Muscle layer of colon (tissue), 2 donors: ENCODE data around the gene ASB1.

Experiments used
- H3K27ac ChIP-seq: one replicate; pipeline ENCODE4 v1.7.0; 2013; ENCODE audit warnings: low read depth, mild to moderate bottlenecking, low read length, moderate library complexity
- H3K27me3 ChIP-seq, 2 donors: one replicate each; pipeline ENCODE4 v1.7.0; 2013; ENCODE audit warnings: low read length in 2 of 2, mild to moderate bottlenecking in 2 of 2; ENCODE audit not compliant: insufficient read depth in 2 of 2, control insufficient read depth in 1 of 2
- H3K36me3 ChIP-seq: one replicate; pipeline ENCODE4 v1.7.0; 2013; ENCODE audit warnings: mild to moderate bottlenecking, low read length; ENCODE audit not compliant: insufficient read depth
- H3K4me1 ChIP-seq: one replicate; pipeline ENCODE4 v1.7.0; 2013; ENCODE audit warnings: mild to moderate bottlenecking, low read length; ENCODE audit not compliant: insufficient read depth
- H3K4me3 ChIP-seq, 2 donors: one replicate each; pipeline ENCODE4 v1.7.0; 2013; ENCODE audit warnings: low read length in 2 of 2, low read depth in 1 of 2, mild to moderate bottlenecking in 1 of 2, moderate library complexity in 1 of 2
- H3K9ac ChIP-seq: one replicate; pipeline ENCODE4 v1.7.0; 2013; ENCODE audit warnings: low read length
- H3K9me3 ChIP-seq: one replicate; pipeline ENCODE4 v1.7.0; 2013; ENCODE audit warnings: mild to moderate bottlenecking, low read length
- donor health status: abdominal sarcoma.
- donor health status: Adenocarcinoma of cecum.

ASB1 gene

GRCh38 chr2:238456449-238456848, 29.7 kb downstream of the ASB1 start:
- H3K36me3 ChIP-seq = peaks cover 6% of the 10 kb centered on the region
- peaks cover 20% of the 10 kb centered on the region for H3K4me1 ChIP-seq
- no peak overlapping the region for H3K4me3 ChIP-seq
- H3K27ac ChIP-seq = no peak overlapping the region
- no peaks in the 10 kb centered on the region for H3K27me3 ChIP-seq
- no peak overlapping the region for H3K9ac ChIP-seq
- no peaks in the 10 kb centered on the region for H3K9me3 ChIP-seq

GRCh38 chr2:238456970-238457926, 30.5 kb downstream of the ASB1 start:
- peaks cover 20% of the 10 kb centered on the region for H3K4me1 ChIP-seq

GRCh38 chr2:238457927-238458324, 31.2 kb downstream of the ASB1 start:
- H3K9ac ChIP-seq = no peak overlapping the region
- no peak overlapping the region for H3K4me3 ChIP-seq
- H3K27ac ChIP-seq = no peak overlapping the region
- no peaks in the 10 kb centered on the region for H3K9me3 ChIP-seq
- H3K27me3 ChIP-seq = no peaks in the 10 kb centered on the region
- H3K4me1 ChIP-seq = peaks cover 20% of the 10 kb centered on the region
- H3K36me3 ChIP-seq = no peaks in the 10 kb centered on the region

More at GRCh38 chr2:238456970-238457926, 30.5 kb downstream of the ASB1 start:
- Histone ChIP-seq H3K27ac (no peak overlapping the region), H3K4me3 (no peak overlapping the region), H3K27me3 (no peaks in the 10 kb centered on the region), H3K9me3 (no peaks in the 10 kb centered on the region), H3K36me3 (peaks cover under 1% of the 10 kb centered on the region), H3K9ac (no peak overlapping the region)

GRCh38 chr2:238458651-238459050, 31.9 kb downstream of the ASB1 start:
- Histone ChIP-seq H3K9me3 (no peaks in the 10 kb centered on the region), H3K9ac (no peak overlapping the region), H3K4me3 (no peak overlapping the region), H3K4me1 (peaks cover 20% of the 10 kb centered on the region), H3K36me3 (no peaks in the 10 kb centered on the region), H3K27me3 (no peaks in the 10 kb centered on the region), H3K27ac (no peak overlapping the region)

GRCh38 chr2:238459081-238459629, 32.4 kb downstream of the ASB1 start:
- H3K36me3 ChIP-seq = no peaks in the 10 kb centered on the region
- no peak overlapping the region for H3K27ac ChIP-seq
- no peaks in the 10 kb centered on the region for H3K9me3 ChIP-seq
- H3K9ac ChIP-seq = no peak overlapping the region
- peaks cover 20% of the 10 kb centered on the region for H3K4me1 ChIP-seq
- no peak overlapping the region for H3K4me3 ChIP-seq
- H3K27me3 ChIP-seq = no peaks in the 10 kb centered on the region

- Histone ChIP-seq H3K9ac (no peak overlapping the region), H3K36me3 (no peaks in the 10 kb centered on the region)
These were observed 34.3 kb downstream of the ASB1 start for GRCh38 chr2:238461051-238461450.

GRCh38 chr2:238461491-238461890, 34.8 kb downstream of the ASB1 start:
- no peaks in the 10 kb centered on the region for H3K27me3 ChIP-seq
- no peaks in the 10 kb centered on the region for H3K36me3 ChIP-seq
- H3K9ac ChIP-seq = no peak overlapping the region
- H3K4me3 ChIP-seq = no peak overlapping the region
- H3K27ac ChIP-seq = no peak overlapping the region
- no peaks in the 10 kb centered on the region for H3K9me3 ChIP-seq
- H3K4me1 ChIP-seq = peaks cover 20% of the 10 kb centered on the region

More at GRCh38 chr2:238461051-238461450, 34.3 kb downstream of the ASB1 start:
- Histone ChIP-seq H3K4me3 (no peak overlapping the region), H3K27me3 (no peaks in the 10 kb centered on the region), H3K9me3 (no peaks in the 10 kb centered on the region), H3K27ac (no peak overlapping the region), H3K4me1 (peaks cover 20% of the 10 kb centered on the region)

GRCh38 chr2:238461916-238462315, 35.2 kb downstream of the ASB1 start:
- Histone ChIP-seq H3K9me3 (no peaks in the 10 kb centered on the region), H3K4me3 (no peak overlapping the region), H3K27ac (no peak overlapping the region), H3K36me3 (no peaks in the 10 kb centered on the region), H3K4me1 (peaks cover 20% of the 10 kb centered on the region), H3K27me3 (no peaks in the 10 kb centered on the region), H3K9ac (no peak overlapping the region)

GRCh38 chr2:238462782-238463396, 36.2 kb downstream of the ASB1 start:
- Histone ChIP-seq H3K4me3 (no peak overlapping the region), H3K4me1 (peaks cover 20% of the 10 kb centered on the region), H3K27ac (no peak overlapping the region), H3K27me3 (no peaks in the 10 kb centered on the region), H3K9ac (no peak overlapping the region), H3K9me3 (no peaks in the 10 kb centered on the region), H3K36me3 (no peaks in the 10 kb centered on the region)

- Histone ChIP-seq H3K4me3 (no peak overlapping the region), H3K4me1 (peaks cover 9% of the 10 kb centered on the region)
These were observed 37.7 kb downstream of the ASB1 start for GRCh38 chr2:238464389-238464788.

GRCh38 chr2:238465487-238466242, 38.9 kb downstream of the ASB1 start:
- Histone ChIP-seq H3K27me3 (no peaks in the 10 kb centered on the region), H3K36me3 (no peaks in the 10 kb centered on the region), H3K9ac (no peak overlapping the region), H3K4me1 (no peaks in the 10 kb centered on the region), H3K9me3 (no peaks in the 10 kb centered on the region), H3K27ac (no peak overlapping the region), H3K4me3 (no peak overlapping the region)

More at GRCh38 chr2:238464389-238464788, 37.7 kb downstream of the ASB1 start:
- H3K9me3 ChIP-seq = no peaks in the 10 kb centered on the region
- H3K36me3 ChIP-seq = no peaks in the 10 kb centered on the region
- no peaks in the 10 kb centered on the region for H3K27me3 ChIP-seq
- no peak overlapping the region for H3K9ac ChIP-seq
- no peak overlapping the region for H3K27ac ChIP-seq
